Adrenal gland (tissue), 12 donors: ENCODE data around the gene RNLS. TPM values are rescaled to one million over a fixed set of nuclear protein-coding genes. Genes with fewer than 3 reads are reported as not detected.

Source experiments
- DNase-seq, 7 donors: peaks; one replicate each; pipeline ENCODE4 v3.0.0-alpha.2; 2019 to 2020
- H3K27ac ChIP-seq, 5 donors: fragments of 200-600 bp; sonication (generic) in 4 of 5; 1 replicate in 3 of 5; 2 replicates in 2 of 5; pipeline versions ENCODE4 v1.5.1 to v1.8.0; 2016 to 2020; ENCODE audit warnings: mild to moderate bottlenecking in 1 of 5
- H3K27me3 ChIP-seq: fragments of 200-600 bp; 2 replicates; pipeline ENCODE4 v1.8.0; 2021
- H3K36me3 ChIP-seq, 2 donors: fragments of 200-600 bp; replicated peaks in 1 of 2; 1 replicate in 1 of 2; 2 replicates in 1 of 2; pipeline versions ENCODE4 v1.5.1 to v1.8.0; 2018 to 2022
- H3K4me1 ChIP-seq, 2 donors: fragments of 200-600 bp; replicated peaks in 1 of 2; 1 replicate in 1 of 2; 2 replicates in 1 of 2; pipeline versions ENCODE4 v1.5.1 to v1.8.0; 2018 to 2021
- H3K4me3 ChIP-seq, 4 donors: fragments of 200-600 bp; sonication (generic) in 3 of 4; one replicate each; pipeline ENCODE4 v1.5.1; 2016 to 2018
- H3K9me3 ChIP-seq, 3 donors: fragments of 200-600 bp; sonication (generic) in 1 of 3; replicated peaks in 1 of 3; 1 replicate in 2 of 3; 2 replicates in 1 of 3; pipeline versions ENCODE4 v1.5.1 to v1.8.0; 2016 to 2021
- POLR2A ChIP-seq, 2 donors: fragments of 450-650 bp; IDR thresholded peaks; one replicate each; pipeline ENCODE4 v1.6.1; 2017; ENCODE audit warnings: antibody characterized with exemption in 2 of 2, mild to moderate bottlenecking in 2 of 2, moderate library complexity in 1 of 2
- WGBS, 4 donors: extraction: QIAGEN DNeasy Blood & Tissue Kit in 2 of 4; methylation state at CpG; one replicate each; pipeline versions ENCODE4 v1.1.5 to v1.1.7; 2013 to 2017; 5-methylcytosine and 5-hydroxymethylcytosine counted together
- intact Hi-C, 2 donors: fragments of 100-400 bp; cut with DNase I; formaldehyde crosslinking; loops; one replicate each; pipeline versions ENCODE4 v1.14.1 to v1.15.0; 2022 to 2023
- polyA plus RNA-seq, 3 donors: library from polyadenylated mRNA; stranded (reverse); fragments of 200-250 nt in 2 of 3; fragments of 350-450 nt in 1 of 3; fragmentation: Illumina TruSeq in 1 of 3; extraction: RNeasy Lipid Tissue Mini Kit (QIAGEN cat#74804) in 1 of 3; gene quantifications; one replicate each; pipeline ENCODE4 v1.2.3, GENCODE V29; 2013 to 2014
- total RNA-seq, 9 donors: library from RNA; depleted of rRNA in 4 of 9; stranded (reverse); fragments of >200 nt in 4 of 9; fragments of 120-200 nt in 1 of 9; fragmentation: NEBNext Ultra II Directional in 1 of 9; extraction: Animal tissue kit (Norgen Biotek cat#: 25700) in 1 of 9; gene quantifications; one replicate each; pipeline versions ENCODE4 v1.1.0 to v1.2.4, GENCODE V29; 2013 to 2023
- TF ChIP-seq, protein P1 (sequence below), 6 experiments: fragments of 450-650 bp in 4 of 6; fragments of 200-600 bp in 2 of 6; sonication (generic) in 1 of 6; IDR thresholded peaks; 1 replicate in 5 of 6; 2 replicates in 1 of 6; pipeline versions ENCODE4 v1.5.1 to v1.8.0; 2016 to 2021; ENCODE audit warnings: antibody characterized with exemption in 6 of 6, mild to moderate bottlenecking in 2 of 6, moderate library complexity in 1 of 6
- donor health status: healthy with polysubstance abuse.
- donor health status: Bipolar disorder and iron deficiency.
- donor health status: DM: yes; HTN: yes; CAD: no.
- donor health status: DM: no; HTN: no; CAD: no.
- donor health status: DM: no; HTN: no; CAD: no.
- donor health status: DM: yes; HTN: yes; CAD: no.

Gene RNLS
- total and polyA plus RNA-seq, 12 donors, result 7.2 to 51.3 (median 27.9) TPM

DNA sequence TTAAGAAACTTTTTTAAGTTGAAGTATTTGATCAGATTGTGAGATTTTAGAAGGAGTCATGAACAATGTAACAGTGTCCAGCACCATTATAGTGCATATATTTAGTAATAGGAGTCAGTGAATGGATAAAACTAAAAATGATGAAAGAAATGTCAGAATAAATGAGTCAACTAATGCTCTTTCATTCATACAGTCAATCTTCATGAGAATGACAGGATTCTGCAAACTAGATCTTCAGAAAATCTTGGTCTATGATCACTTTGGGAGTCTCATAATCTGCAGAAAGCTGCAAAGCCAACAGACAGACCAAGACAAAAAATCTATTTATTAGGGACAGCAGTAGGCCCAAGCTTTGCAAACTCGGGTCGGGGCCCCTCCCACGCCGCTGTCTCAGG is 710 bp downstream of the RNLS start:
- WGBS, 4 donors, result 0 to 4% (median 1%) methylated on average over 2 to 4 of the region's 4 CpGs
- peak overlapping the region in 4 of 5 donors; percentile 93 to 97 (median 96) for H3K27ac ChIP-seq
- H3K27me3 ChIP-seq, result no peaks in the 10 kb centered on the region
- no peaks in the 10 kb centered on the region for H3K36me3 ChIP-seq
- H3K9me3 ChIP-seq, result no peaks in the 10 kb centered on the region
- peaks cover 4% of the 10 kb centered on the region in 2 donors for H3K4me1 ChIP-seq
- no peak for TF ChIP-seq POLR2A (IDR thresholded peaks at IDR 0.05)
- TF ChIP-seq, protein P1, sequence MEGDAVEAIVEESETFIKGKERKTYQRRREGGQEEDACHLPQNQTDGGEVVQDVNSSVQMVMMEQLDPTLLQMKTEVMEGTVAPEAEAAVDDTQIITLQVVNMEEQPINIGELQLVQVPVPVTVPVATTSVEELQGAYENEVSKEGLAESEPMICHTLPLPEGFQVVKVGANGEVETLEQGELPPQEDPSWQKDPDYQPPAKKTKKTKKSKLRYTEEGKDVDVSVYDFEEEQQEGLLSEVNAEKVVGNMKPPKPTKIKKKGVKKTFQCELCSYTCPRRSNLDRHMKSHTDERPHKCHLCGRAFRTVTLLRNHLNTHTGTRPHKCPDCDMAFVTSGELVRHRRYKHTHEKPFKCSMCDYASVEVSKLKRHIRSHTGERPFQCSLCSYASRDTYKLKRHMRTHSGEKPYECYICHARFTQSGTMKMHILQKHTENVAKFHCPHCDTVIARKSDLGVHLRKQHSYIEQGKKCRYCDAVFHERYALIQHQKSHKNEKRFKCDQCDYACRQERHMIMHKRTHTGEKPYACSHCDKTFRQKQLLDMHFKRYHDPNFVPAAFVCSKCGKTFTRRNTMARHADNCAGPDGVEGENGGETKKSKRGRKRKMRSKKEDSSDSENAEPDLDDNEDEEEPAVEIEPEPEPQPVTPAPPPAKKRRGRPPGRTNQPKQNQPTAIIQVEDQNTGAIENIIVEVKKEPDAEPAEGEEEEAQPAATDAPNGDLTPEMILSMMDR (IDR thresholded peaks at IDR 0.05), result no peak
- intact Hi-C loops, result no loop called here
- no peak for DNase-seq
- peak overlapping the region in 2 of 4 donors; percentile 75 to 80 for H3K4me3 ChIP-seq

GRCh38 chr10:88565072-88565471 is 18.0 kb downstream of the RNLS start:
- no peak overlapping the region for H3K4me3 ChIP-seq
- H3K36me3 ChIP-seq, result no peaks in the 10 kb centered on the region
- no peaks in the 10 kb centered on the region for H3K9me3 ChIP-seq
- TF ChIP-seq, protein P1 (IDR thresholded peaks at IDR 0.05), result peak in 5 of 6 experiments; percentile 12 to 57 (median 47)
- TF ChIP-seq POLR2A (IDR thresholded peaks at IDR 0.05), result no peak
- 0 to 10% (median 6%) methylated on average over 1 of the region's 1 CpG for WGBS, 4 donors
- no peak for DNase-seq
- H3K4me1 ChIP-seq, result no peaks in the 10 kb centered on the region
- intact Hi-C loops, result no loop called here
- no peak overlapping the region for H3K27ac ChIP-seq
- no peaks in the 10 kb centered on the region for H3K27me3 ChIP-seq

GRCh38 chr10:88562152-88562551 is 21.0 kb downstream of the RNLS start:
- 89 to 92% (median 92%) methylated on average over 1 of the region's 1 CpG for WGBS, 4 donors
- Histone ChIP-seq H3K27ac (no peak overlapping the region), H3K4me3 (no peak overlapping the region), H3K36me3 (no peaks in the 10 kb centered on the region), H3K27me3 (no peaks in the 10 kb centered on the region), H3K4me1 (peaks cover 0 to 4% of the 10 kb centered on the region in 2 donors), H3K9me3 (no peaks in the 10 kb centered on the region)
- DNase-seq, result no peak
- TF ChIP-seq, protein P1 (IDR thresholded peaks at IDR 0.05), result no peak
- TF ChIP-seq POLR2A (IDR thresholded peaks at IDR 0.05), result no peak
- intact Hi-C loops, result loop anchor here in 1 of 2 donors (5.0 kb wide), 1 partner anchor 250 kb away; no protein-coding TSS in a partner anchor

- Histone ChIP-seq H3K27me3 (no peaks in the 10 kb centered on the region), H3K27ac (peak overlapping the region in 1 of 5 donors; percentile 17), H3K9me3 (no peaks in the 10 kb centered on the region), H3K4me3 (no peak overlapping the region), H3K36me3 (no peaks in the 10 kb centered on the region), H3K4me1 (peaks cover 0 to 6% of the 10 kb centered on the region in 2 donors)
- intact Hi-C loops, result loop anchor here in 1 of 2 donors (5.0 kb wide), 1 partner anchor 155 kb away; no protein-coding TSS in a partner anchor
- DNase-seq, result no peak
- whole genome bisulfite sequencing, 4 donors, result 21 to 35% (median 28%) methylated on average over 2 of the region's 2 CpGs
- TF ChIP-seq POLR2A (IDR thresholded peaks at IDR 0.05), result no peak
- TF ChIP-seq, protein P1 (IDR thresholded peaks at IDR 0.05), result no peak
These were observed 25.5 kb downstream of the RNLS start for GRCh38 chr10:88557658-88558057.
